Coronary artery (tissue), 2 donors: ENCODE results near the gene PIBF1.
"Not testable (repeated sequence)": the region's sequence is repeated elsewhere in the genome, so short reads cannot be mapped to it uniquely, and the experiment has no call there.

ENCODE experiments used
- DNase-seq: peaks from one replicate; pipeline ENCODE4 v3.0.0-alpha.2; 2017; ENCODE audit warnings: low spot score
- H3K27ac ChIP-seq, 2 donors: fragments of 200-600 bp; sonication (generic); one replicate each; pipeline ENCODE4 v1.5.1; 2016 to 2019
- H3K4me3 ChIP-seq: fragments of 200-600 bp; sonication (generic); 2 replicates; pipeline ENCODE4 v1.5.1; 2016; ENCODE audit warnings: mild to moderate bottlenecking, moderate library complexity
- TF ChIP-seq, protein P1 (sequence below): fragments of 200-600 bp; sonication (generic); IDR thresholded peaks from one replicate; pipeline ENCODE4 v1.5.1; 2019; ENCODE audit warnings: antibody characterized with exemption

The PIBF1 gene

DNA sequence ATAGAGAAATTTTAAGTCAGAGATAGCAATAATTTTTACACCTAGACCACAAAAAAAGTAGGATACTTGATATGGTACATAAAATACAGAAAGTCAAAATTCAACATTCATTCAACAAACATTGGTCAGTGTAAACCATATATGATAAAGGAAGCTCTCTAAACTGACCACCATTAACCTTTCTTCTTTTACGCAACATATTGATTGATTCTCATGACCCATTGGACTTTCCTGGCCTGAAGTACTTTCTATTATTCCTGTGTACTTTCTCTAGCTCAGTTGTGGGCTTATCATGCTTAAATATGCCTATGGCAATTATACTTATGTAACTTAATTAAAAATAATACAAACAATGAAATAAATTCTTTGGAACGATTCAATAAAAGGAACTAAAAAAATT, 10.7 kb downstream of the PIBF1 start:
- TF ChIP-seq, protein P1, sequence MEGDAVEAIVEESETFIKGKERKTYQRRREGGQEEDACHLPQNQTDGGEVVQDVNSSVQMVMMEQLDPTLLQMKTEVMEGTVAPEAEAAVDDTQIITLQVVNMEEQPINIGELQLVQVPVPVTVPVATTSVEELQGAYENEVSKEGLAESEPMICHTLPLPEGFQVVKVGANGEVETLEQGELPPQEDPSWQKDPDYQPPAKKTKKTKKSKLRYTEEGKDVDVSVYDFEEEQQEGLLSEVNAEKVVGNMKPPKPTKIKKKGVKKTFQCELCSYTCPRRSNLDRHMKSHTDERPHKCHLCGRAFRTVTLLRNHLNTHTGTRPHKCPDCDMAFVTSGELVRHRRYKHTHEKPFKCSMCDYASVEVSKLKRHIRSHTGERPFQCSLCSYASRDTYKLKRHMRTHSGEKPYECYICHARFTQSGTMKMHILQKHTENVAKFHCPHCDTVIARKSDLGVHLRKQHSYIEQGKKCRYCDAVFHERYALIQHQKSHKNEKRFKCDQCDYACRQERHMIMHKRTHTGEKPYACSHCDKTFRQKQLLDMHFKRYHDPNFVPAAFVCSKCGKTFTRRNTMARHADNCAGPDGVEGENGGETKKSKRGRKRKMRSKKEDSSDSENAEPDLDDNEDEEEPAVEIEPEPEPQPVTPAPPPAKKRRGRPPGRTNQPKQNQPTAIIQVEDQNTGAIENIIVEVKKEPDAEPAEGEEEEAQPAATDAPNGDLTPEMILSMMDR = no peak
- no peak overlapping the region for H3K4me3 ChIP-seq
- H3K27ac ChIP-seq = no peak overlapping the region
- DNase-seq = no peak

DNA sequence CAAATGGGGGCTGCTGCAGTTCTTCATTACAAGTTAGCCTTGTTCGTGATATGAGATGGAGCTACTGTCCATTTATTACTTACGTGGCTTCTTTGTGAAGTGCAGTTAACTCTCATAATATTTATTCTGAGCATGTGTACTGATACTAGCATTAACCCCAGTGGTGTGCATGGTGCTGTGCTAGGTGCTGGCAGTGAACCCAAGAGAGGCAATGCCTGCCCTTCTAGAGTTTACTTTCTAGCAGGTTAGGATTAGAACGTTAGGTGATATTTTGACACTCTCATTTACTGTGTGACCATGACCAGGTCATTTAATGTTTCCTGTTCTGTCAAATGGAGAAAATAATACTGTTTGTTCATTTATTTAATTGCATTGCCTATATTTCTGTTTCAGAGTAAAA, 16.9 kb downstream of the PIBF1 start:
- TF ChIP-seq, protein P1 = no peak
- no peak overlapping the region for H3K4me3 ChIP-seq
- H3K27ac ChIP-seq = no peak overlapping the region
- no peak for DNase-seq

DNA sequence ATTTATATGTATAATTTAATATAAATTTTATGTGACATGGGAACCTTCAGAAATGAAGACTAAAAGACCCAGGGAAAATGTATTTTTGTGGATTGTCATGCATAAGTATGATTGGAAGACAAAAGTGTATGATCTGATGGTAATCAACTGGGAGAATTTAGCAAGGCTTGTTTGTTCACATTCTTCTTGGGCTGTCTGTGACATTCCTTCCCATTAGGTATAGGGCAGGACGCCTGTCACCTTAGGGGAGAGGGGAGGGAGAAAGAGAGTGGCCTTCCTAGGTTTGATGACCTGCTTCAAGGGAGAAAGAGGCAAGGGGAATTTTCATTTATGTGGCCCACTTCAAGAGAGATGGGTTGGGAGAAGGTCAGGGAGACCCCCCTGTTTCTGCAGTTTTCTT, 22.4 kb downstream of the PIBF1 start:
- Histone ChIP-seq H3K4me3 (no peak overlapping the region), H3K27ac (no peak overlapping the region)
- TF ChIP-seq, protein P1 = no peak
- no peak for DNase-seq

DNA sequence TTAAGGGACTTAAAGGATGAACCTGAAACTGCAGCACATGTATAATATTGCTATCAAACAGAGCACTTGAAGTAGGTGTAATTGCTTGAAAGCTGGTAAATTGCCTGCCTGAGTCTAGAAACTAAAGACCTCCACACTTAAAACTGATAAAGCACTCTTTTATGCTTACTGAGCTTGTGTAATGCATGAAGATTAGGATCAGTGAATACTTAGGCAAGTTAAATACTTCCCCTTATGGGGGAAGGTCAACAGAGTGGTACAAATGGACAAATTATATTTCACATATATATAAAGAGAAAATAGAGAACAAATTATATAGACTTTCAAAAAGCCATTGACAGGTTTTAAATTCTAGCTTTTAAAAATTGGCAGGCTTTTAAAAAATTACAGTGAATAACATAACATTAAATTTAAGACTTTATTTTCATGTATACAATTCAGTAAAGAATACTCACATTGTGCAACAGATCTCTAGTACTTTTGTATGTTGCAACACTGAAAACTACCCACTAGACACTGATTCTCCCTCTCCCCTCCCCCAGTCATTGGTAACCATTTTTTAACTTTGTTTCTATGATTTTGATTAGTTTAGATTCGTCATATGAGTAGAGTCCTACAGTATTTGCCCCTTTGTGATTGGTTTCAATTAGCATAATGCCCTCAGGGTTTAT, 23.9 kb downstream of the PIBF1 start:
- H3K27ac ChIP-seq = no peak overlapping the region
- H3K4me3 ChIP-seq = no peak overlapping the region
- DNase-seq = no peak
- TF ChIP-seq, protein P1 = no peak

DNA sequence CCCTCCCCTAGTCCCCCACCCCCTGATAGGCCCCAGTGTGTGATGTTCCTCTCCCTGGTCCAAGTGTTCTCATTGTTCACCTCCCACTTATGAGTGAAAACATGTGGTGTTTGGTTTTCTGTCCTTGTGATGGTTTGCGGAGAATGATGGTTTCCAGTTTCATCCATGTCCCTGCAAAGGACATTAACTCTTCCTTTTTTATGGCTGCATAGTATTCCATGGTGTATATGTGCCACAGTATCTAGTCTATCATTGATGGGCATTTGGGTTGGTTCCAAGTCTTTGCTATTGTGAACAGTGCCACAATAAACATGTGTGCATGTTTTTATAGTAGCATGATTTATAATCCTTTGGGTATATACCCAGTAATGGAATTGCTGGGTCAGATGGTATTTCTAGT, 24.6 kb downstream of the PIBF1 start:
- not testable (repeated sequence) for H3K27ac ChIP-seq, DNase-seq, H3K4me3 ChIP-seq

DNA sequence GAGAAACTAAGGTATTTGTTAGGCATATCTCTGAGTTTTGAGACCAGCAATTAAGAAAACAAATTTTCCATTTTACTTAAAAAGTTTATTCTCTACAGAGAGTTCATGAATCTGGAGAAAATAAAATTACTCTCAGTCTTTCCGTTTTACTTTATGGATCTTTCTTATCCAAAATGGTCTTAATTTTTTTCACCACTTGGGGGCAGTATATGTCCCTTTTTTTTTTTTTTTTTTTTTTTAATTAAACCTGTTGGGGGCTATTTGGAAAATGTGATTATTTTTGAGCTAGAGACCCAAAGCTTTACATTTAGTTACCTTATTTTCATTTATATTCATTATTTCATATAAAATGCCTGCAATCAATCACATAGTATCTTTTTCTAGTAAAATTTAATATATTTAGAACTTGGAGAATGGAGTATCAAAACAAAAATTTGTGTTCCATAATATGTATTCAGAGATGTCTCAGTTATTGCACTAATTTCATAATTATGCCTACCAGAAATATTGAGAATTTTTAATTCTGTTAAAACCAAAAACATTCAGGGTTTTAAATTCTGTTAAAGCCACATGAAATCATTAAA, 27.1 kb downstream of the PIBF1 start:
- H3K27ac ChIP-seq = no peak overlapping the region
- no peak overlapping the region for H3K4me3 ChIP-seq
- TF ChIP-seq, protein P1 = no peak
- DNase-seq = no peak

DNA sequence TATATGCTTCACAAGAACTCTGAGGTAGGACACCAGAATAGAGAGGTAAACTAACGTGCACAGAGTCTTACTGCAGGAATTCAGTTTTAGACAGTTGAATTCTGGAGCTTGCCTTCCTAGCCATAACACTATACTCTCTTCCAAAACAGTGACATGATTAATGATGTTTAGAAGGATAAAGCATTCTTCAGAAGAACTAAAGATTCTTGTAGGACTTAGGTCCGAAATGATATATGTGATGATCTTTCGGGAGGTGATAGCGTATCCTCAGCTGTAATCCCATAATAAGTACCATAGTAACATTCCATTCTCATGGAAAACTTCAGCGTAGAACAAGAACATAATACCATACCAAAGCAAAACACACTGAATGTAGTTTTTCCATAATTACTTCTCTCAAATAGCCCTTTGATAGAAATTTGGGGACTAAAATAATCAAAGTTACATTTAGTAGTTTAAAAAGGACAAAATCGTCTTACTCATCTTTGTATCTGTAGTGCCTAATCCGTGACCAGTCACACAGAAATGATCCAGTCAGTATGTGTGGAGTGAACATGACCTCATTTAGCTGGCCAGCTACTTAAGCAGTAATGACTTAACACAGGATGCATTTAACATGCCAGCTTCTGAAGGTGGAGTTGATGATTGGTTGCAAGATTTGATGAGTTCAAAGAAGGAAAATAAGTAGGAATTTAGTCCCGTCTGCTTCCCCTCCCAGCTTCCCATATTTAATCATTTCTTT, 38.4 kb downstream of the PIBF1 start:
- no peak overlapping the region for H3K27ac ChIP-seq
- no peak for DNase-seq
- TF ChIP-seq, protein P1 = no peak
- H3K4me3 ChIP-seq = no peak overlapping the region
